ENCODE measurements around the gene MAP3K10. TPM values are rescaled to one million over a fixed set of nuclear protein-coding genes. Genes with fewer than 3 reads are reported as not detected.

The MAP3K10 gene
- total RNA-seq, 2 experiments from 2014 or later, result 10.9 to 11.0 TPM

DNA sequence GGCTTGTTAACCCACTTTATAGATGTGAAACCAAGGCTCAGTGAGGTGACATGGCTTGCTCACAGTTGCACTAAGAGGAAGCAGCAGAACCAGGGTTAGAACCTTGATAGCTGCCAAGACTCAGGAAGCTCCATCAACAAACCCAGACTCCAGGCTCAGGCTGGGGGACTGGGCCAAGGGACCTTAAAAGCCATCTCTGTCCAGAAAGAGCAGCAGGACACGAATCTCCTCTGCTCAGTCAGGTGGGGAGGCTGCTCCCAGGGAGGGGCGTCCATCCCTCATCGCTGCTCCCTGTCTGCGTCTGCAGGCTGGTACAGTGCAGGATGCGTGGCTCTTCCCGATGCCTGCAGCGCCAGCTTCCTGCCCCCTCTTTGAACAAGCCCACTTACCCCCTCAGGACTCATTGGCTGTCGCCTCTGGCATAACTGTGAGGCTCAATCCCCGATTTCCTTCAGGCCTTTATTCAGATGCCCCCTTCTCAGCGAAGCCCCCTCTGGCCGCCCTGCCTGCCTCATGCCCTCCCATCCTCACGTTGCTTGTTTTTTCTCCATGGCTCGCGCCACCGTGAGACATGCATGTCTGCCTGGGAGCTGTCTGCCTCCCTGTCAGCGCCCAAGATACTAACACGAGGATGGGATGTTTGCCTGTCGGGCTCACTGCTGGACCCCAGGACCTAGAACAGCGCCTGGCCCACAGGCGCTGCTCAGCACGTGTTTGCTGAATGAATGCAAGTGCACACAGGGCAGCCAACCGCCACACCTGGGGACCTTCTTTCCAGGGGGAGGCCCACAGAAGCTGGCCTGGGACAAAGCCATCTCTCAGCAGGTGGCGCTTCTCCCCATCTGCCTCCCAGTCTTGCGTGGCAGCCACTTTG lies 72.5 kb downstream of the MAP3K10 start:
- H3K27me3 Mint-ChIP-seq, result no peaks in the 10 kb centered on the region
- H3K27ac Mint-ChIP-seq, result no peak overlapping the region
- H3K4me1 Mint-ChIP-seq (ENCODE audit: low read depth), result peaks cover 18% of the 10 kb centered on the region
- intact Hi-C loops (cut with micrococcal nuclease), result no loop called here
- H3K9me3 Mint-ChIP-seq, result no peaks in the 10 kb centered on the region
- CTCF ChIA-PET, result no interaction called here
- no peak overlapping the region for H3K4me3 Mint-ChIP-seq
- DNase-seq, result no peak
- peaks cover 20% of the 10 kb centered on the region for H3K36me3 Mint-ChIP-seq
- POLR2A ChIA-PET, result no interaction called here

DNA sequence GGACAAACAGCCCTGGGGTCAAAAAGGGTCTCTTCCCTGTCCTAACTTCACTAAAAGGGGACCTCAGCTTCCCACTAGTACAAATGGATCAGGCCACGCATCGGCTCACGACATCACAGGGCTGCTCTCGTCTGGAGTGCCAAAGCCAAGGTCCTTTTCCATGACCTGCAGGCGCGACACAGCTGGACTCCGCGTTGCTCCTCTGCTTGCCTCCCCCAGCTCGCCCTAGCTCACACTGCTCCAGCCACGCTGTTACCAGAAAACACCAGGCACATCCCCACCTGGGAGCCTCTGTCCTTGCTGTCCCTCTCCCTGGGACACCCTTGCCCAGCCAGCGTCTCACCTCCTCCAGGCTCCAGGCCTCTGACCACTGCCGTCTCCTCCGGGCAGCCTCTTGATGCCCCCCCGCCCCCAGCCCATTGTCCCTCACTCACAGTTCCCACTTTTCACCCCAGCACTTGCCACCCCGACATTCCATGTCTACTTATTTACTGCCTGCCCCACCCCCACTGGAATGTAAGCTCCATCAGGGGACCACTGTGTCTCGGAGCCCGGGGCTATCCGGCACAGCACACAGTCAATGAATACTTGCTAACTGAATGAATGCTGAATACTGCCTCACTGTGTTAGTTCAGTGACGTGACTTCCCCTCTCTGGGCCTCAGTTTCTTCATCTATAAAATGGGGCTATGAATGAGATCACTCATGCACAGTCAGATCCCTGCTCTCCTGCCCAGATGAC lies 73.3 kb downstream of the MAP3K10 start:
- Mint-ChIP-seq H3K4me3 (no peak overlapping the region), H3K27me3 (no peaks in the 10 kb centered on the region), H3K36me3 (peaks cover 20% of the 10 kb centered on the region), H3K9me3 (no peaks in the 10 kb centered on the region), H3K27ac (no peak overlapping the region), H3K4me1 (ENCODE audit: low read depth) (peaks cover 21% of the 10 kb centered on the region)
- DNase-seq, result no peak
- ChIA-PET POLR2A (no interaction called here), CTCF (interaction anchor here (0.6 kb wide), 1 partner anchor 823 kb away, joined by 3 read pairs; no protein-coding TSS in a partner anchor)
- intact Hi-C loops (cut with micrococcal nuclease), result no loop called here

Other genes starting within 250 kb of the MAP3K10 start
- 100 to 1,000 TPM; 105 to 107 TPM for gene PSMC4, start 220.3 kb upstream of the MAP3K10 start, total RNA-seq
- 1 to 10 TPM; 4.2 to 5.5 TPM for gene ZNF546, start 194.4 kb upstream of the MAP3K10 start, total RNA-seq
- 10 to 100 TPM; 11.8 to 13.9 TPM for gene ZNF780B, start 135.2 kb upstream of the MAP3K10 start, total RNA-seq
- gene ZNF780A, start 100.5 kb upstream of the MAP3K10 start, total RNA-seq, result 10 to 100 TPM; 17.2 to 17.3 TPM
- gene TTC9B, start 27.0 kb downstream of the MAP3K10 start, total RNA-seq, result not detected
- not detected for gene CCNP, start 35.3 kb downstream of the MAP3K10 start, total RNA-seq
- 100 to 1,000 TPM; 126 to 127 TPM for gene AKT2, start 93.9 kb downstream of the MAP3K10 start, total RNA-seq
- gene C19orf47, start 157.0 kb downstream of the MAP3K10 start, total RNA-seq, result 10 to 100 TPM; 18.3 to 20.8 TPM
- gene PLD3, start 157.3 kb downstream of the MAP3K10 start, total RNA-seq, result 10 to 100 TPM; 70.9 to 73.4 TPM
- gene HIPK4, start 198.8 kb downstream of the MAP3K10 start, total RNA-seq, result not detected
- gene PRX, start 222.0 kb downstream of the MAP3K10 start, total RNA-seq, result 1 to 10 TPM; 1.2 to 1.7 TPM
- gene SERTAD1, start 234.6 kb downstream of the MAP3K10 start, total RNA-seq, result 10 to 100 TPM; 11.5 to 12.6 TPM